GM23338 (cell line): ENCODE measurements around the gene TAF15. TPM values are rescaled to one million over a fixed set of nuclear protein-coding genes. Genes with fewer than 3 reads are reported as not detected.

Source experiments
- ATAC-seq: fragments of 200-7000 bp; cut with Tn5 transposase; 3 replicates; pipeline ENCODE4 v1.9.1; 2020
- DNase-seq: peaks from one replicate; pipeline ENCODE4 v3.0.0-alpha.2; 2015; ENCODE audit warnings: low spot score
- H2AFZ ChIP-seq: fragments of 200-600 bp; sonication (generic); 2 replicates; pipeline ENCODE4 v1.8.0; 2016; ENCODE audit warnings: antibody characterized with exemption, mild to moderate bottlenecking, moderate library complexity
- H3F3A ChIP-seq: fragments of 200-600 bp; sonication (generic); replicated peaks from 2 replicates; pipeline ENCODE4 v1.8.0; 2017; ENCODE audit warnings: antibody characterized with exemption, mixed run types, low read depth
- H3K27ac ChIP-seq: fragments of 200-600 bp; sonication (generic); 2 replicates; pipeline ENCODE4 v1.6.1; 2016; ENCODE audit warnings: low read depth
- H3K27me3 ChIP-seq: fragments of 200-600 bp; sonication (generic); 2 replicates; pipeline ENCODE4 v1.8.0; 2016; ENCODE audit warnings: mild to moderate bottlenecking, mixed run types, moderate library complexity; ENCODE audit not compliant: insufficient read depth
- H3K36me3 ChIP-seq: fragments of 200-600 bp; sonication (generic); 2 replicates; pipeline ENCODE4 v1.8.0; 2016; ENCODE audit warnings: mild to moderate bottlenecking; ENCODE audit not compliant: insufficient read depth
- H3K4me1 ChIP-seq: fragments of 200-600 bp; sonication (generic); 2 replicates; pipeline ENCODE4 v1.8.0; 2016; ENCODE audit warnings: mild to moderate bottlenecking, moderate library complexity; ENCODE audit not compliant: insufficient read depth
- H3K4me2 ChIP-seq: fragments of 200-600 bp; sonication (generic); 2 replicates; pipeline ENCODE4 v1.7.1; 2017; ENCODE audit warnings: mixed run types
- H3K4me3 ChIP-seq: fragments of 200-600 bp; sonication (generic); 2 replicates; pipeline ENCODE4 v1.6.1; 2016; ENCODE audit warnings: mixed run types
- H3K79me2 ChIP-seq: fragments of 200-600 bp; sonication (generic); replicated peaks from 2 replicates; pipeline ENCODE4 v1.8.0; 2017; ENCODE audit warnings: mild to moderate bottlenecking; ENCODE audit not compliant: insufficient read depth
- H3K9me2 ChIP-seq: fragments of 200-600 bp; sonication (generic); 2 replicates; pipeline ENCODE4 v1.8.0; 2017; ENCODE audit not compliant: insufficient read depth
- H4K20me1 ChIP-seq: fragments of 200-600 bp; sonication (generic); replicated peaks from 2 replicates; pipeline ENCODE4 v1.8.0; 2017; ENCODE audit warnings: mild to moderate bottlenecking; ENCODE audit not compliant: insufficient read depth
- H3K27ac Mint-ChIP-seq: 2 replicates; pipeline ENCODE4 v1.8.0; 2020; ENCODE audit warnings: inconsistent platforms, mild to moderate bottlenecking, moderate library complexity, mixed read lengths
- H3K27me3 Mint-ChIP-seq: 3 replicates; pipeline ENCODE4 v1.8.0; 2022; ENCODE audit warnings: low read depth, mild to moderate bottlenecking, moderate library complexity, mixed read lengths, inconsistent platforms; ENCODE audit not compliant: insufficient read depth, poor library complexity
- H3K36me3 Mint-ChIP-seq: 3 replicates; pipeline ENCODE4 v1.8.0; 2021; ENCODE audit warnings: low read depth, mild to moderate bottlenecking, inconsistent platforms, moderate library complexity, mixed read lengths
- H3K4me1 Mint-ChIP-seq: 3 replicates; pipeline ENCODE4 v1.8.0; 2020; ENCODE audit warnings: mild to moderate bottlenecking, inconsistent platforms, mixed read lengths
- H3K4me3 Mint-ChIP-seq: 3 replicates; pipeline ENCODE4 v1.8.0; 2021; ENCODE audit warnings: moderate library complexity, mild to moderate bottlenecking, inconsistent platforms, mixed read lengths
- H3K9me3 Mint-ChIP-seq: 3 replicates; pipeline ENCODE4 v1.8.0; 2020; ENCODE audit warnings: moderate library complexity, mild to moderate bottlenecking, inconsistent platforms, mixed read lengths
- EZH2 ChIP-seq: fragments of 200-600 bp; sonication (generic); IDR thresholded peaks from one replicate; pipeline ENCODE4 v1.8.0; 2017; ENCODE audit warnings: antibody characterized with exemption, mild to moderate bottlenecking, low read depth; ENCODE audit not compliant: unreplicated experiment
- EZH2phosphoT487 ChIP-seq: fragments of 200-600 bp; sonication (generic); IDR thresholded peaks from one replicate; pipeline ENCODE4 v1.8.1; 2018; ENCODE audit warnings: antibody characterized with exemption; ENCODE audit not compliant: unreplicated experiment
- JUNB ChIP-seq: IDR thresholded peaks from one replicate; pipeline ENCODE4 v1.6.1; 2016; ENCODE audit warnings: antibody characterized with exemption; ENCODE audit not compliant: unreplicated experiment
- NANOG ChIP-seq: IDR thresholded peaks from 2 replicates; pipeline ENCODE4 v1.6.1; 2016; ENCODE audit warnings: antibody characterized with exemption, borderline replicate concordance
- POLR2AphosphoS5 ChIP-seq: IDR thresholded peaks from 2 replicates; pipeline ENCODE4 v1.6.1; 2016; ENCODE audit warnings: antibody characterized with exemption, low read depth
- STAT1 ChIP-seq: IDR thresholded peaks from one replicate; pipeline ENCODE4 v1.6.1; 2016; ENCODE audit warnings: antibody characterized with exemption; ENCODE audit not compliant: unreplicated experiment
- ZNF114 ChIP-seq: fragments of 250-450 bp; sonication (Bioruptor Pico); IDR thresholded peaks from 2 replicates; pipeline ENCODE4 v1.5.0; 2020; ENCODE audit warnings: mild to moderate bottlenecking, moderate library complexity
- ZNF331 ChIP-seq: fragments of 250-450 bp; sonication (Bioruptor Pico); IDR thresholded peaks from 2 replicates; pipeline ENCODE4 v1.5.0; 2020; ENCODE audit warnings: low read depth, mild to moderate bottlenecking, moderate library complexity
- polyA plus RNA-seq: library from polyadenylated mRNA; unstranded; fragments of >200 nt; fragmentation: Nextera tagmentation; extraction: Ambion mirVana; gene quantifications from 2 replicates; pipeline ENCODE4 v1.2.1, GENCODE V29; 2016
- total RNA-seq: library from RNA; depleted of rRNA; stranded (reverse); fragments of >200 nt; shearing (Covaris generic); gene quantifications from 2 replicates; pipeline ENCODE4 v1.2.3, GENCODE V29; 2014
- TF ChIP-seq, protein P1 (sequence below): IDR thresholded peaks from 2 replicates; pipeline ENCODE4 v1.6.1; 2016; ENCODE audit warnings: antibody characterized with exemption
- TF ChIP-seq, protein P2 (sequence below), 2 experiments: fragments of 200-600 bp in 1 of 2; sonication (generic) in 1 of 2; conservative IDR thresholded peaks; 2 replicates each; pipeline versions ENCODE4 v1.5.1 to v1.6.1; 2016 to 2017; ENCODE audit warnings: antibody characterized with exemption in 2 of 2, low read depth in 2 of 2, mild to moderate bottlenecking in 2 of 2, moderate library complexity in 1 of 2
- TF ChIP-seq, protein P3 (sequence below): IDR thresholded peaks from one replicate; pipeline ENCODE4 v1.6.1; 2018; ENCODE audit warnings: antibody characterized with exemption; ENCODE audit not compliant: unreplicated experiment

Gene TAF15
- total and polyA plus RNA-seq, 2 experiments from 2014 or later = 33.8 to 109 TPM

DNA sequence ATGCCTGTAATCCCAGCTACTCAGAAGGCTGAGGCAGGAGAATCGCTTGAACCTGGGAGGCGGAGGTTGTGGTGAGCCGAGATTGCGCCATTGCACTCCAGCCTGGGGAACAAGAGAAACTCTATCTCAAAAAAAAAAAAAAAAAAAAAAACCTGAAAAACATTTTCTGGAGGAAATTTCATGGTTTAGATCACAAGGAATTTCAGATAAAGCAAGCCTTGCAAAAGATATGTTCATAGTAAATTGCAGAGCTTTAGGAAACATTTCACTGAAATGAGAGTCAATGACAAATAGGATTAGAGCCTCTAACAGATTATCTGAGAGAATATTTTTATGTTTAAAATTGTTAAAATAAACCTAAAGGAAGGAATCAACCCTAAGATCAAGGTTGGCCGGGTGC lies 3.2 kb downstream of the TAF15 start (continued):
- TF ChIP-seq, protein P1, sequence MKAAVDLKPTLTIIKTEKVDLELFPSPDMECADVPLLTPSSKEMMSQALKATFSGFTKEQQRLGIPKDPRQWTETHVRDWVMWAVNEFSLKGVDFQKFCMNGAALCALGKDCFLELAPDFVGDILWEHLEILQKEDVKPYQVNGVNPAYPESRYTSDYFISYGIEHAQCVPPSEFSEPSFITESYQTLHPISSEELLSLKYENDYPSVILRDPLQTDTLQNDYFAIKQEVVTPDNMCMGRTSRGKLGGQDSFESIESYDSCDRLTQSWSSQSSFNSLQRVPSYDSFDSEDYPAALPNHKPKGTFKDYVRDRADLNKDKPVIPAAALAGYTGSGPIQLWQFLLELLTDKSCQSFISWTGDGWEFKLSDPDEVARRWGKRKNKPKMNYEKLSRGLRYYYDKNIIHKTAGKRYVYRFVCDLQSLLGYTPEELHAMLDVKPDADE = no peak
- TF ChIP-seq ZNF114 (CRISPR knock-in tag) = no peak
- no peak for TF ChIP-seq JUNB
- TF ChIP-seq STAT1 = no peak

DNA sequence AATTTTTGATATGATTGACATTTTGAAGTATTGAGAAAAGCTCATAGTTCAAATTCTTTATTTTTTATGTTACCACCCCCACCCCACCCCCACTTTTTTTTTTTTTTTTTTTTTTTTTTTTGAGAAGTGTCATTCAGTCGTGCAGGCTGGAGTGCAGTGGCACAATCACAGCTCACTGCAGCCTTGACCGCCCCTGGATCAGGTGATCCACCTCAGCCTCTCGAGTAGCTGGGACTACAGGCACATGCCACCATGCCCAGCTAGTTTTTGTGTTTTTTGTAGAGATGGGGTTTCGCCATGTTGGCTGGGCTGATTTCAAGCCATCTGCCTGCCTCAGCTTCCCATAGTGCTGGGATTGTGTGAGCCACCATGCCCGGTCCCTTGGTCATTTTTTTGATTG lies 7.4 kb downstream of the TAF15 start:
- Mint-ChIP-seq H3K9me3 (no peaks in the 10 kb centered on the region), H3K27ac (no peak overlapping the region), H3K27me3 (peaks cover 5% of the 10 kb centered on the region), H3K36me3 (peaks cover 72% of the 10 kb centered on the region), H3K4me3 (no peak overlapping the region), H3K4me1 (peaks cover 7% of the 10 kb centered on the region)
- Histone ChIP-seq H3K27me3 (no peaks in the 10 kb centered on the region), H2AFZ (no peak overlapping the region), H3K36me3 (peaks cover 48% of the 10 kb centered on the region), H3K79me2 (peaks cover 100% of the 10 kb centered on the region), H3K4me1 (0 out of 2 replicates have a peak, but pooled peaks cover 3% of the 10 kb centered on the region), H3F3A (no peaks in the 10 kb centered on the region), H3K4me2 (no peak overlapping the region), H3K9me2 (no peaks in the 10 kb centered on the region), H4K20me1 (peaks cover 63% of the 10 kb centered on the region), H3K4me3 (no peak overlapping the region), H3K27ac (no peak overlapping the region)
- TF ChIP-seq POLR2AphosphoS5 (no peak), ZNF331 (no peak), EZH2phosphoT487 (no peak)
- DNase-seq (no peak), ATAC-seq (no peak)

DNA sequence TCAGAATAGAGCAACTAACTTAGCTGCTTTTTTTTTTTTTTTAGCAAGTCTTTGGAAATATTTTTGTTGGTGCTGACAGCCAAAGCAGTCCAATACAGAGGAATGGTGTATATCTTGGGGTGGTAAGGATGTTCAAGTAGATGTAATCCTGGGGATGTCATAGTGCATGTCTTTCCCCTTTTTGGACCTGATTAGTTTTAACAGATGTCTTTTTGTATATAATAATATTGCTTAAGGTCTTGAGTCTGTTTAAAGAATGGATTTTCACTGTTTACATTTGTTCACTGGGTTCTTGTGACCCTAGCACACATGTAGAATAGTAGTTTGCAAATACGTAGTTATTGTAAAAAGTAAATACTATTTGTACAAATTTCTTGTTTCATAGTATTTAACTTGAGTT lies 7.9 kb downstream of the TAF15 start:
- Mint-ChIP-seq H3K27me3 (peaks cover 5% of the 10 kb centered on the region), H3K36me3 (peaks cover 75% of the 10 kb centered on the region)
- peaks cover 62% of the 10 kb centered on the region for H4K20me1 ChIP-seq
- TF ChIP-seq ZNF114 (CRISPR knock-in tag) = no peak
- TF ChIP-seq ZNF331 = no peak
- TF ChIP-seq, protein P2, sequence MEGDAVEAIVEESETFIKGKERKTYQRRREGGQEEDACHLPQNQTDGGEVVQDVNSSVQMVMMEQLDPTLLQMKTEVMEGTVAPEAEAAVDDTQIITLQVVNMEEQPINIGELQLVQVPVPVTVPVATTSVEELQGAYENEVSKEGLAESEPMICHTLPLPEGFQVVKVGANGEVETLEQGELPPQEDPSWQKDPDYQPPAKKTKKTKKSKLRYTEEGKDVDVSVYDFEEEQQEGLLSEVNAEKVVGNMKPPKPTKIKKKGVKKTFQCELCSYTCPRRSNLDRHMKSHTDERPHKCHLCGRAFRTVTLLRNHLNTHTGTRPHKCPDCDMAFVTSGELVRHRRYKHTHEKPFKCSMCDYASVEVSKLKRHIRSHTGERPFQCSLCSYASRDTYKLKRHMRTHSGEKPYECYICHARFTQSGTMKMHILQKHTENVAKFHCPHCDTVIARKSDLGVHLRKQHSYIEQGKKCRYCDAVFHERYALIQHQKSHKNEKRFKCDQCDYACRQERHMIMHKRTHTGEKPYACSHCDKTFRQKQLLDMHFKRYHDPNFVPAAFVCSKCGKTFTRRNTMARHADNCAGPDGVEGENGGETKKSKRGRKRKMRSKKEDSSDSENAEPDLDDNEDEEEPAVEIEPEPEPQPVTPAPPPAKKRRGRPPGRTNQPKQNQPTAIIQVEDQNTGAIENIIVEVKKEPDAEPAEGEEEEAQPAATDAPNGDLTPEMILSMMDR (conservative IDR thresholded peaks at IDR 0.05; ENCODE audit: low read depth in 2 of 2) = no peak
- TF ChIP-seq EZH2phosphoT487 = no peak
- TF ChIP-seq, protein P3, sequence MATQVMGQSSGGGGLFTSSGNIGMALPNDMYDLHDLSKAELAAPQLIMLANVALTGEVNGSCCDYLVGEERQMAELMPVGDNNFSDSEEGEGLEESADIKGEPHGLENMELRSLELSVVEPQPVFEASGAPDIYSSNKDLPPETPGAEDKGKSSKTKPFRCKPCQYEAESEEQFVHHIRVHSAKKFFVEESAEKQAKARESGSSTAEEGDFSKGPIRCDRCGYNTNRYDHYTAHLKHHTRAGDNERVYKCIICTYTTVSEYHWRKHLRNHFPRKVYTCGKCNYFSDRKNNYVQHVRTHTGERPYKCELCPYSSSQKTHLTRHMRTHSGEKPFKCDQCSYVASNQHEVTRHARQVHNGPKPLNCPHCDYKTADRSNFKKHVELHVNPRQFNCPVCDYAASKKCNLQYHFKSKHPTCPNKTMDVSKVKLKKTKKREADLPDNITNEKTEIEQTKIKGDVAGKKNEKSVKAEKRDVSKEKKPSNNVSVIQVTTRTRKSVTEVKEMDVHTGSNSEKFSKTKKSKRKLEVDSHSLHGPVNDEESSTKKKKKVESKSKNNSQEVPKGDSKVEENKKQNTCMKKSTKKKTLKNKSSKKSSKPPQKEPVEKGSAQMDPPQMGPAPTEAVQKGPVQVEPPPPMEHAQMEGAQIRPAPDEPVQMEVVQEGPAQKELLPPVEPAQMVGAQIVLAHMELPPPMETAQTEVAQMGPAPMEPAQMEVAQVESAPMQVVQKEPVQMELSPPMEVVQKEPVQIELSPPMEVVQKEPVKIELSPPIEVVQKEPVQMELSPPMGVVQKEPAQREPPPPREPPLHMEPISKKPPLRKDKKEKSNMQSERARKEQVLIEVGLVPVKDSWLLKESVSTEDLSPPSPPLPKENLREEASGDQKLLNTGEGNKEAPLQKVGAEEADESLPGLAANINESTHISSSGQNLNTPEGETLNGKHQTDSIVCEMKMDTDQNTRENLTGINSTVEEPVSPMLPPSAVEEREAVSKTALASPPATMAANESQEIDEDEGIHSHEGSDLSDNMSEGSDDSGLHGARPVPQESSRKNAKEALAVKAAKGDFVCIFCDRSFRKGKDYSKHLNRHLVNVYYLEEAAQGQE = no peak
- no peak for TF ChIP-seq NANOG
- TF ChIP-seq EZH2 = no peak

More for the DNA sequence above, 7.9 kb downstream of the TAF15 start:
- Histone ChIP-seq H3K9me2 (no peaks in the 10 kb centered on the region), H3K79me2 (peaks cover 97% of the 10 kb centered on the region), H3K4me1 (no peaks in the 10 kb centered on the region), H3K4me3 (no peak overlapping the region), H3K27ac (no peak overlapping the region), H3K27me3 (no peaks in the 10 kb centered on the region), H3K4me2 (no peak overlapping the region), H3F3A (no peaks in the 10 kb centered on the region), H2AFZ (no peak overlapping the region), H3K36me3 (peaks cover 52% of the 10 kb centered on the region)
- H3K4me3 Mint-ChIP-seq = no peak overlapping the region
- H3K4me1 Mint-ChIP-seq = peaks cover 5% of the 10 kb centered on the region; the same call in 2 of the 3 replicates
- no peak for ATAC-seq
- no peak for DNase-seq
- no peaks in the 10 kb centered on the region for H3K9me3 Mint-ChIP-seq
- H3K27ac Mint-ChIP-seq = no peak overlapping the region
